H1 (cell line): ENCODE results near the gene TGFB1. TPM values are rescaled to one million over a fixed set of nuclear protein-coding genes. Genes with fewer than 3 reads are reported as not detected.

ENCODE experiments used
- CHD1 ChIP-seq: IDR thresholded peaks from 2 replicates; pipeline ENCODE4 v1.6.1; 2012; ENCODE audit warnings: low read depth, low read length, improper control_type of control experiment
- CTCF ChIP-seq, 3 experiments: IDR thresholded peaks; 1 replicate in 2 of 3; 2 replicates in 1 of 3; pipeline versions ENCODE4 v1.5.1 to v1.6.1; 2011; ENCODE audit warnings: low read length in 3 of 3, mild to moderate bottlenecking in 3 of 3, inconsistent platforms in 2 of 3, low read depth in 1 of 3, moderate library complexity in 1 of 3; ENCODE audit not compliant: insufficient read depth in 1 of 3; ENCODE audit errors: control extremely low read depth in 1 of 3
- HDAC2 ChIP-seq, 2 experiments: fragments of 300-600 bp in 1 of 2; sonication (generic) in 1 of 2; IDR thresholded peaks; 2 replicates each; pipeline ENCODE4 v1.6.1; 2011 to 2012; ENCODE audit warnings: low read depth in 2 of 2, low read length in 2 of 2, mild to moderate bottlenecking in 2 of 2, moderate library complexity in 2 of 2, borderline replicate concordance in 1 of 2, inconsistent platforms in 1 of 2
- PHF8 ChIP-seq: fragments of 200-600 bp; sonication (generic); conservative IDR thresholded peaks from 2 replicates; pipeline ENCODE4 v1.7.1; 2012; ENCODE audit warnings: low read depth, mild to moderate bottlenecking, inconsistent platforms, low read length, moderate library complexity
- POU5F1 ChIP-seq: IDR thresholded peaks from 2 replicates; pipeline ENCODE4 v1.6.1; 2011; ENCODE audit warnings: low read depth, mild to moderate bottlenecking, low read length, moderate library complexity
- RXRA ChIP-seq: IDR thresholded peaks from 2 replicates; pipeline ENCODE4 v1.6.1; 2011; ENCODE audit warnings: low read depth, mild to moderate bottlenecking, low read length, moderate library complexity; ENCODE audit not compliant: insufficient read depth
- SUZ12 ChIP-seq: fragments of 200-600 bp; sonication (generic); IDR thresholded peaks from 2 replicates; pipeline ENCODE4 v1.6.1; 2012; ENCODE audit warnings: mild to moderate bottlenecking, inconsistent platforms, low read length, moderate library complexity, mixed read lengths
- TAF7 ChIP-seq: optimal IDR thresholded peaks from 2 replicates; pipeline ENCODE3; 2011; ENCODE audit warnings: low read depth, mild to moderate bottlenecking, inconsistent platforms, low read length, moderate library complexity, borderline replicate concordance
- polyA plus RNA-seq, 7 experiments: library from polyadenylated mRNA; depleted of rRNA in 3 of 7; stranded (reverse) in 5 of 7; unstranded in 2 of 7; fragments of >200 nt in 5 of 7; fragments of 200-250 nt in 2 of 7; gene quantifications; 1 replicate in 5 of 7; 2 replicates in 1 of 7; 4 replicates in 1 of 7; pipeline versions ENCODE4 v1.2.1 to v1.2.3, GENCODE V29; 2011 to 2013; ENCODE audit warnings: missing spikeins in 2 of 7, mixed read lengths in 2 of 7
- total RNA-seq: library from RNA; stranded (reverse); fragmentation: NEBNext Ultra II Directional; extraction: Animal tissue kit (Norgen Biotek cat#: 25700); gene quantifications from 2 replicates; pipeline ENCODE4 v1.2.1, GENCODE V29; 2021

TGFB1 gene
- total and polyA plus RNA-seq, 2 of the 8 experiments (the other 6 are each of a cell fraction or from before 2014, with no cell fraction given) = 1.7 to 10.6 TPM

GRCh38 chr19:41366089-41366488, 12.4 kb upstream of the TGFB1 start (continued):
- TF ChIP-seq RXRA = no peak
- no peak for TF ChIP-seq SUZ12
- no peak for TF ChIP-seq HDAC2 (IDR thresholded peaks at IDR 0.05; ENCODE audit: borderline replicate concordance in 1 of 2, low read depth in 2 of 2, low read length in 2 of 2)
- no peak for TF ChIP-seq CHD1
- no peak for TF ChIP-seq PHF8
- no peak for TF ChIP-seq TAF7
- peak; percentile 28 to 39 (median 37) for TF ChIP-seq CTCF (IDR thresholded peaks at IDR 0.05; ENCODE audit: control extremely low read depth in 1 of 3, insufficient read depth in 1 of 3, low read depth in 1 of 3, low read length in 3 of 3)
- TF ChIP-seq POU5F1 = no peak
